SH-SY5Y (cell line): ENCODE data around the gene KIF4A.

ENCODE experiments used
- GATA2 ChIP-seq: IDR thresholded peaks from 2 replicates; pipeline ENCODE4 v1.6.1; 2011; ENCODE audit warnings: mild to moderate bottlenecking, low read depth, low read length
- GATA3 ChIP-seq: IDR thresholded peaks from 2 replicates; pipeline ENCODE4 v1.6.1; 2011; ENCODE audit warnings: low read depth, mild to moderate bottlenecking, low read length, moderate library complexity

The KIF4A gene

GRCh38 chrX:70343435-70343834 is 53.5 kb downstream of the KIF4A start:
- TF ChIP-seq GATA2 (no peak), GATA3 (no peak)

- TF ChIP-seq GATA2 = no peak
- TF ChIP-seq GATA3 = no peak
Observed at GRCh38 chrX:70346418-70347070, 56.6 kb downstream of the KIF4A start.

- TF ChIP-seq GATA3 (no peak), GATA2 (no peak)
Observed at GRCh38 chrX:70352496-70352895, 62.6 kb downstream of the KIF4A start.

GRCh38 chrX:70353514-70353913 is 63.6 kb downstream of the KIF4A start:
- no peak for TF ChIP-seq GATA2
- no peak for TF ChIP-seq GATA3

- TF ChIP-seq GATA3 = no peak
- no peak for TF ChIP-seq GATA2
Observed at GRCh38 chrX:70354716-70355115, 64.8 kb downstream of the KIF4A start.

GRCh38 chrX:70359458-70359857 is 69.6 kb downstream of the KIF4A start:
- TF ChIP-seq GATA3 = no peak

GRCh38 chrX:70360366-70360765 is 70.5 kb downstream of the KIF4A start:
- TF ChIP-seq GATA3 (no peak), GATA2 (no peak)

- no peak for TF ChIP-seq GATA3
- TF ChIP-seq GATA2 = no peak
Observed at GRCh38 chrX:70386235-70386634, 96.3 kb downstream of the KIF4A start.

GRCh38 chrX:70398899-70399298 is 109.0 kb downstream of the KIF4A start:
- no peak for TF ChIP-seq GATA2
- no peak for TF ChIP-seq GATA3

GRCh38 chrX:70402721-70403120 is 112.8 kb downstream of the KIF4A start:
- TF ChIP-seq GATA3 (no peak), GATA2 (no peak)

- TF ChIP-seq GATA2 (no peak), GATA3 (no peak)
Observed at GRCh38 chrX:70405003-70405402, 115.1 kb downstream of the KIF4A start.

- TF ChIP-seq GATA3 (no peak), GATA2 (no peak)
Observed at GRCh38 chrX:70410921-70411320, 121.0 kb downstream of the KIF4A start.

- TF ChIP-seq GATA3 (no peak), GATA2 (no peak)
Observed at GRCh38 chrX:70411475-70411874, 121.6 kb downstream of the KIF4A start.

- TF ChIP-seq GATA2 (no peak), GATA3 (no peak)
Observed at GRCh38 chrX:70421618-70422017, 131.7 kb downstream of the KIF4A start.

GRCh38 chrX:70422851-70423341 is 133.0 kb downstream of the KIF4A start, which contains the start of gene GDPD2:
Gene GDPD2 (plus strand): TSS chrX:70423314. CDS start chrX:70424985, 1,671 bp downstream.
- no peak for TF ChIP-seq GATA3
- TF ChIP-seq GATA2 = no peak
